Glutamatergic neuron (in vitro differentiated cells): ENCODE results near the gene USP20. TPM values are rescaled to one million over a fixed set of nuclear protein-coding genes. Genes with fewer than 3 reads are reported as not detected.

Experiments used
- DNase-seq: peaks from one replicate; pipeline ENCODE4 v3.0.0; 2022
- H3K27ac Mint-ChIP-seq: one replicate; pipeline ENCODE4 v1.8.0; 2020; ENCODE audit warnings: mild to moderate bottlenecking, mixed read lengths, inconsistent platforms; ENCODE audit not compliant: unreplicated experiment
- H3K27me3 Mint-ChIP-seq: one replicate; pipeline ENCODE4 v1.8.0; 2020; ENCODE audit warnings: mild to moderate bottlenecking, moderate library complexity, mixed read lengths, inconsistent platforms; ENCODE audit not compliant: unreplicated experiment
- H3K36me3 Mint-ChIP-seq: one replicate; pipeline ENCODE4 v1.8.0; 2020; ENCODE audit warnings: mild to moderate bottlenecking, mixed read lengths, inconsistent platforms; ENCODE audit not compliant: unreplicated experiment
- H3K4me1 Mint-ChIP-seq: one replicate; pipeline ENCODE4 v1.8.0; 2020; ENCODE audit warnings: mild to moderate bottlenecking, low read depth, mixed read lengths, inconsistent platforms; ENCODE audit not compliant: unreplicated experiment
- H3K4me3 Mint-ChIP-seq: one replicate; pipeline ENCODE4 v1.8.0; 2020; ENCODE audit warnings: mild to moderate bottlenecking, mixed read lengths, inconsistent platforms; ENCODE audit not compliant: unreplicated experiment
- H3K9me3 Mint-ChIP-seq: one replicate; pipeline ENCODE4 v1.8.0; 2020; ENCODE audit warnings: mild to moderate bottlenecking, moderate library complexity, mixed read lengths, inconsistent platforms; ENCODE audit not compliant: unreplicated experiment
- CTCF ChIP-seq: fragments of 200-600 bp; sonication (generic); IDR thresholded peaks from one replicate; pipeline ENCODE4 v1.5.0; 2021; ENCODE audit not compliant: partially characterized antibody, unreplicated experiment
- total RNA-seq: library from RNA; stranded (reverse); fragmentation: NEBNext Ultra II Directional; extraction: Animal tissue kit (Norgen Biotek cat#: 25700); gene quantifications from one replicate; pipeline ENCODE4 v1.2.1, GENCODE V29; 2021; ENCODE audit not compliant: unreplicated experiment

USP20 gene
- total RNA-seq, 1 donor from 2014 or later, result 93.5 TPM

GRCh38 chr9:129822898-129823541 lies 12.2 kb upstream of the USP20 start:
- H3K4me1 Mint-ChIP-seq, result peaks cover 6% of the 10 kb centered on the region
- peaks cover 2% of the 10 kb centered on the region for H3K9me3 Mint-ChIP-seq

GRCh38 chr9:129823542-129823934 lies 11.7 kb upstream of the USP20 start:
- no peaks in the 10 kb centered on the region for H3K27me3 Mint-ChIP-seq
- no peaks in the 10 kb centered on the region for H3K36me3 Mint-ChIP-seq
- peaks cover 6% of the 10 kb centered on the region for H3K4me1 Mint-ChIP-seq
- H3K4me3 Mint-ChIP-seq, result peak overlapping the region; percentile 84
- no peak for DNase-seq
- no peak for TF ChIP-seq CTCF
- H3K27ac Mint-ChIP-seq, result peak overlapping the region; percentile 73
- H3K9me3 Mint-ChIP-seq, result peaks cover 2% of the 10 kb centered on the region

More at GRCh38 chr9:129822898-129823541, 12.2 kb upstream of the USP20 start:
- Mint-ChIP-seq H3K4me3 (peak overlapping the region; percentile 84), H3K36me3 (no peaks in the 10 kb centered on the region), H3K27ac (peak overlapping the region; percentile 76), H3K27me3 (no peaks in the 10 kb centered on the region)
- no peak for TF ChIP-seq CTCF
- DNase-seq, result no peak

- peak within 1 kb of the TSS; percentile 76 for H3K27ac Mint-ChIP-seq
- no peaks in the 10 kb centered on the region for H3K27me3 Mint-ChIP-seq
- DNase-seq, result peak; percentile 94
- H3K4me3 Mint-ChIP-seq, result peak within 1 kb of the TSS; percentile 84
- TF ChIP-seq CTCF, result no peak
- no peaks in the 10 kb centered on the region for H3K36me3 Mint-ChIP-seq
- peaks cover 2% of the 10 kb centered on the region for H3K9me3 Mint-ChIP-seq
- H3K4me1 Mint-ChIP-seq, result peaks cover 6% of the 10 kb centered on the region
Measured at GRCh38 chr9:129823935-129824601, 11.2 kb upstream of the USP20 start, which contains the start of gene TOR1A. Gene TOR1A (minus strand): TSS chr9:129824136. CDS start chr9:129824085, 51 bp downstream.

GRCh38 chr9:129826344-129826743 lies 8.9 kb upstream of the USP20 start:
- peaks cover 6% of the 10 kb centered on the region for H3K4me1 Mint-ChIP-seq
- H3K27ac Mint-ChIP-seq, result no peak overlapping the region
- no peaks in the 10 kb centered on the region for H3K36me3 Mint-ChIP-seq
- peaks cover 2% of the 10 kb centered on the region for H3K9me3 Mint-ChIP-seq
- no peak for TF ChIP-seq CTCF
- H3K4me3 Mint-ChIP-seq, result no peak overlapping the region
- no peak for DNase-seq
- H3K27me3 Mint-ChIP-seq, result no peaks in the 10 kb centered on the region

- H3K36me3 Mint-ChIP-seq, result no peaks in the 10 kb centered on the region
- DNase-seq, result no peak
- H3K4me3 Mint-ChIP-seq, result no peak overlapping the region
- peaks cover 6% of the 10 kb centered on the region for H3K4me1 Mint-ChIP-seq
- H3K27ac Mint-ChIP-seq, result no peak overlapping the region
- H3K9me3 Mint-ChIP-seq, result peaks cover 2% of the 10 kb centered on the region
- H3K27me3 Mint-ChIP-seq, result no peaks in the 10 kb centered on the region
- TF ChIP-seq CTCF, result no peak
Measured at GRCh38 chr9:129826759-129827158, 8.5 kb upstream of the USP20 start.
